GM12891 (cell line): ENCODE data around the gene RHEX.

ENCODE experiments used
- POLR2A ChIP-seq: IDR thresholded peaks from 2 replicates; pipeline ENCODE4 v1.6.1; 2011; ENCODE audit warnings: low read depth, low read length, control low read depth
- POLR2AphosphoS5 ChIP-seq: IDR thresholded peaks from 2 replicates; pipeline ENCODE4 v1.6.1; 2011; ENCODE audit warnings: low read depth, low read length, control low read depth
- POU2F2 ChIP-seq: IDR thresholded peaks from 2 replicates; pipeline ENCODE4 v1.6.1; 2011; ENCODE audit warnings: low read depth, mild to moderate bottlenecking, control low read depth, low read length, moderate library complexity
- SPI1 ChIP-seq: IDR thresholded peaks from 2 replicates; pipeline ENCODE4 v1.6.1; 2011; ENCODE audit warnings: low read depth, low read length, control low read depth
- TAF1 ChIP-seq: IDR thresholded peaks from 2 replicates; pipeline ENCODE4 v1.6.1; 2011; ENCODE audit warnings: low read depth, low read length, control low read depth

- TF ChIP-seq POLR2AphosphoS5 (no peak), POLR2A (no peak), TAF1 (no peak), SPI1 (no peak), POU2F2 (no peak)
Measured at GRCh38 chr1:206117151-206117948, 64.4 kb downstream of the RHEX start, which contains the start of gene AVPR1B.
